Measurements from ENCODE around the gene SMIM24.

DNA sequence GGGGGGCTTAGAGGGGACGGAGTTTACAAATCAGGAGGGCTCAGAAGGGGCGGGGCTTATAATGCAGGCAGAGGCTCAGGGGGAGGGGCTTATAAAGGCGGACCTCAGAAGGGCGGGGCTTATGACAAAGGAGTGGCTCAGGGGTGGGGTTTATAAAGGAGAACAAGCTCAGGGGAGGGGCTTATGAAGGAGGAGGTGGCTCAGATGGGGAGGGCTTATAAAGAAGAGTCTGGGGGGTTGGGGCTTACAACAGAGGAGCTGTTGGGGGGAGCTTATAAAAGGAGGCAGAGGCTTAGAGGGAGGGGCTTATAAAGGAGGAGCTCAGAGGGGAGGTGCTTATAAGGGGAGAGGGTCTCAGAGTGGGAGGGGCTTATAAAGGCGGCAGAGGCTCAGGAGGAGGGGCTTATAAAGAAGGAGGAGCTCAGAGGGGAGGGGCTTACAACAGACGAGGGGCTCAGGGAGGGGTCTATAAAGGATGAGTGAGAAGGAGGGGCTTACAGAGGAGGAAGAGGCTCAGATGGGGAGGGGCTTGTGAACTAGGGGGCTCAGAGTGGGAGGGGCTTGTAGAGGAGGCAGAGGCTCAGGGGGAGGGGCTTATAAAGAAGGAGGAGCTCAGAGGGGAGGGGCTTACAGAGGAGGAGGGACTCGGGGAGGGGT, 1.0 kb downstream of the SMIM24 start:
- TF ChIP-seq, protein P1, sequence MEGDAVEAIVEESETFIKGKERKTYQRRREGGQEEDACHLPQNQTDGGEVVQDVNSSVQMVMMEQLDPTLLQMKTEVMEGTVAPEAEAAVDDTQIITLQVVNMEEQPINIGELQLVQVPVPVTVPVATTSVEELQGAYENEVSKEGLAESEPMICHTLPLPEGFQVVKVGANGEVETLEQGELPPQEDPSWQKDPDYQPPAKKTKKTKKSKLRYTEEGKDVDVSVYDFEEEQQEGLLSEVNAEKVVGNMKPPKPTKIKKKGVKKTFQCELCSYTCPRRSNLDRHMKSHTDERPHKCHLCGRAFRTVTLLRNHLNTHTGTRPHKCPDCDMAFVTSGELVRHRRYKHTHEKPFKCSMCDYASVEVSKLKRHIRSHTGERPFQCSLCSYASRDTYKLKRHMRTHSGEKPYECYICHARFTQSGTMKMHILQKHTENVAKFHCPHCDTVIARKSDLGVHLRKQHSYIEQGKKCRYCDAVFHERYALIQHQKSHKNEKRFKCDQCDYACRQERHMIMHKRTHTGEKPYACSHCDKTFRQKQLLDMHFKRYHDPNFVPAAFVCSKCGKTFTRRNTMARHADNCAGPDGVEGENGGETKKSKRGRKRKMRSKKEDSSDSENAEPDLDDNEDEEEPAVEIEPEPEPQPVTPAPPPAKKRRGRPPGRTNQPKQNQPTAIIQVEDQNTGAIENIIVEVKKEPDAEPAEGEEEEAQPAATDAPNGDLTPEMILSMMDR (IDR thresholded peaks at IDR 0.05): no peak
- no peak for TF ChIP-seq POLR2A (IDR thresholded peaks at IDR 0.05)

All from lower leg skin (tissue), 3 donors.